ACC112 (cell line): ENCODE measurements around the gene PRKAR2B.
A peak's percentile ranks its signal among the peaks of the same experiment; 100 is the strongest.

Experiments
- H2AFZ ChIP-seq: fragments of 200-600 bp; sonication (generic); one replicate; pipeline ENCODE4 v1.6.0; 2017; ENCODE audit warnings: antibody characterized with exemption, low read length; ENCODE audit not compliant: unreplicated experiment
- H3K27ac ChIP-seq: fragments of 200-600 bp; sonication (generic); 2 replicates; pipeline ENCODE4 v1.5.1; 2014; ENCODE audit warnings: low read depth, mild to moderate bottlenecking, antibody characterized with exemption, low read length, moderate library complexity
- H3K27me3 ChIP-seq: fragments of 200-600 bp; sonication (generic); 2 replicates; pipeline ENCODE4 v1.6.1; 2014; ENCODE audit warnings: mild to moderate bottlenecking, antibody characterized with exemption, low read length, moderate library complexity, mixed read lengths; ENCODE audit not compliant: insufficient read depth
- H3K36me3 ChIP-seq: fragments of 200-600 bp; sonication (generic); 2 replicates; pipeline ENCODE4 v1.6.1; 2016; ENCODE audit warnings: mild to moderate bottlenecking, antibody characterized with exemption, low read length, moderate library complexity, mixed read lengths; ENCODE audit not compliant: insufficient read depth
- H3K4me1 ChIP-seq: fragments of 200-600 bp; sonication (generic); one replicate; pipeline ENCODE4 v1.6.1; 2016; ENCODE audit warnings: low read length, mixed read lengths; ENCODE audit not compliant: insufficient read depth, unreplicated experiment, control insufficient read depth
- H3K4me3 ChIP-seq: fragments of 200-600 bp; sonication (generic); 2 replicates; pipeline ENCODE4 v1.5.1; 2014; ENCODE audit warnings: mild to moderate bottlenecking, low read depth, low read length
- H3K79me2 ChIP-seq: fragments of 200-600 bp; sonication (generic); one replicate; pipeline ENCODE4 v1.6.0; 2016; ENCODE audit warnings: low read length; ENCODE audit not compliant: control insufficient read depth, unreplicated experiment, insufficient read depth

PRKAR2B gene

DNA sequence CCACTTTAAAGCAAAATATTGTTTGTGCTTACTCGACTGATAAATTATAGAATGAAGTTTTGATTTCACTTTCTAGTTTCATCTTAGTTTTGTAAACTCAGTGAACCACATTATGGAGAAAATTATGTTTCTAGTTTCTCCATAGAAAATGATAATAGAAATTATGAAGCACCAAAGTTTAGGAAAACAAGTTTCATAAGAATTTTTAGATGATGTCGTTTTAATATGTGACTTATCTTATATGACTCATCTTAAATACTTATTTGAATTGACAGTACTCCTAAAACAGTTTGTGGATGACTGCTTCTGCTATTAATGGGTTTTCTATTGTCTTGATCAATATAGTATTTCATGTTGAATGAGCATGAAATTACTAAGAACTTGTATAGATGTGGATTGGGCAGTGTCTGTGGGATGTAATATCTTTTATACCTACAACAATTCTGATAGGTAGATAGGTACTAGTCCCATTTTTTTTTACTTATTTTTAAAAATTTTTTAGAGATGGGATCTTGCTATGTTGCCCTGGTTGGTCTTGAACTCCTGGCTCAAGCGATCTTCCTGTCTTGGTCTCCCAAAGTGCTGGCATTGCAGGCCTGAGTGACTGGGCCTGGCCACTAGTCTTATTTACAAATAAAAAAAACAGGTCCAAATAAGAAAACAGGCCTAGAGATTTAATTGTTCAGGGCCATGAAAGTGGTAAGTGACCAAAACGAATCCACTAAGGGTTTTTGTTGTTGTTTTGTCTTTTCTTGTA is 127.9 kb downstream of the PRKAR2B start:
- Histone ChIP-seq H2AFZ (no peak overlapping the region), H3K4me1 (peaks cover 13% of the 10 kb centered on the region), H3K4me3 (no peak overlapping the region), H3K36me3 (no peaks in the 10 kb centered on the region), H3K27me3 (no peaks in the 10 kb centered on the region), H3K27ac (no peak overlapping the region), H3K79me2 (peaks cover 61% of the 10 kb centered on the region)

DNA sequence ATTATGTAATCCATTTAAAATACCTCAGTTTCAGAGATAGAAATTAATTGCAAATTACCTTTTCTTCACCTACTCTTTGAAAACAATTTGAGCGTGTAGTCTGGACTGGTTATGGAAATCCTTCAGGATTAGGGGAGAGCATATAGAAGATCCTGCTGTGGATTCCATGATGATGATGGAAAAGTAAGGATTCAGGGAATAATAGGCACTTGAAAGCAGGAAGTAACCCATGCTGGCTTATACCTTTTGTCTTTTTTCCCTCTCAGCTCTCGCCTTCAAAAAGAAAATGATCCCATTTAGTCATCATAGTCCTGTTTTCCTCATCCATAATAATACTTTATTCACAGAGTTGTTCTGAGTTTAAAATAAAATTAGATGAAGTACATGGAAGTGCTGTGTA is 128.7 kb downstream of the PRKAR2B start:
- Histone ChIP-seq H3K4me1 (peaks cover 13% of the 10 kb centered on the region), H3K27me3 (no peaks in the 10 kb centered on the region), H2AFZ (no peak overlapping the region), H3K27ac (no peak overlapping the region), H3K79me2 (peaks cover 66% of the 10 kb centered on the region), H3K36me3 (no peaks in the 10 kb centered on the region), H3K4me3 (no peak overlapping the region)

DNA sequence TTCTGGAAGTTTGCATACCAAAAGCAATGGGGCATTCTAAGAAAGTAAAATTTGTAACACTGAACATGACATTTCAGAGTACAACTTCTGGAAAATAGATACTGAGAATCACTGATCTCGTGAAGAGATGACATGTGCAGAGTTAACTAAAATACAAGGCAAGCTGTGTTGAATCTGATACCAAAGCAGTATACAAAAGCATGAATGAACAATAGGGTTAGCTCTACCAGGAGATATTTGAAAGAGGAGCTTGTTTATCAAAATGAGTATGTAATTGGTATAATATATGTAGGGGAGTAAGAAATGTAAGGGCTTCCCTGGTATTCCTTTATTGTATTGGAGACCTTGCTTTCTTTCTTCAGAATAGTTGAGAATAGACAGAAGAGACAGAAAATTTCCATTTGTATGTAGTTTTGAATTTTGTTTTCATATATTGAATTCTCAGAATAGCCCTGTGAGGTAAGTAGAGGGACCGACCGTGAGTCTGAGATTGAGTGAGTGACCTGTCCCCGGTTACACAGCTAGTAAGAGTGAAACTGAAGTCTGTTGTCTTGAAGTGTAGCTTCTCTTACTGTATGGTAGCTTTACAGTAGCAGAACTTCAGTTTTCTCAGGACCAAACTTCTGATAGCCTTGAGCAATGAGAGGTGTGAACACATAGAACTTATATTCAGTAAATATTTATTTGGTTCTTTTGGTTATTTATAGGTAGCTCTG is 129.3 kb downstream of the PRKAR2B start:
- H3K79me2 ChIP-seq: peaks cover 68% of the 10 kb centered on the region
- H3K27ac ChIP-seq: no peak overlapping the region
- H2AFZ ChIP-seq: no peak overlapping the region
- H3K36me3 ChIP-seq: no peaks in the 10 kb centered on the region
- no peak overlapping the region for H3K4me3 ChIP-seq
- H3K27me3 ChIP-seq: no peaks in the 10 kb centered on the region
- peaks cover 13% of the 10 kb centered on the region for H3K4me1 ChIP-seq

DNA sequence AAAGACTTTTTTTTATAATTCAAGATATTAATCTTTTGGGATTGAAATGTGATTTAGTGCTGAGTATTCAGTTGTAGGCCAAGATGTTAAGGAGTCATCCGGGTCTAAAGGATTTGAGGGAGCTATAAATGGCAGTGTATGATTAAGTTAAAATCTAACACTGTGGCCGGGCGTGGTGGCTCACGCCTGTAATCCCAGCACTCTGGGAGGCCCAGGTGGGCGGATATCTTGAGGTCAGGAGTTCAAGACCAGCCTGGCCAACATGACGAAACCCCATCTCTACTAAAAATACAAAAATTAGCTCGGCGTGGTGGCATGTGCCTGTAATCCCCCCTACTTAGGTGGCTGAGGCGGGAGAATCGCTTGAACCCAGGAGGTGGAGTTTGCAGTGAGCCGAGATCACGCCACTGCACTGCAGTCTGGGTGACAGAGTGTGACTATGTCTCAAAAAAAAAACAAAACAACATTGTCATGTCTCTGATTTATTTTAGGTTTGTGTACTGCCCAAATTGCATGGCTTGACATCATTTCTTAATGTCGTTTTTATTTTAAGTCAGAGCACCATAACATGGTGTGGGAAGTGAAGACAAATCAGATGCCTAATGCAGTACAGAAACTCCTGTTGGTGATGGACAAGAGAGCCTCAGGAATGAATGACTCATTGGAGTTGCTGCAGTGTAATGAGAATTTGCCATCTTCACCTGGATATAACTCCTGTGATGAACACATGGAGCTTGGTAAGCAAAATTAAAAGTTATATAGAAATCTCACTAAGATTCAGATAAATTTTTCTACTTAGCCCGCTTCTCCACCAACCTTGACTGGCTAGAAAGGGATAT is 135.0 kb downstream of the PRKAR2B start:
- Histone ChIP-seq H2AFZ (no peak overlapping the region), H3K4me3 (no peak overlapping the region), H3K4me1 (peaks cover 23% of the 10 kb centered on the region), H3K27me3 (no peaks in the 10 kb centered on the region), H3K27ac (peak overlapping the region; percentile 69), H3K79me2 (peaks cover 28% of the 10 kb centered on the region), H3K36me3 (peaks cover 11% of the 10 kb centered on the region)

DNA sequence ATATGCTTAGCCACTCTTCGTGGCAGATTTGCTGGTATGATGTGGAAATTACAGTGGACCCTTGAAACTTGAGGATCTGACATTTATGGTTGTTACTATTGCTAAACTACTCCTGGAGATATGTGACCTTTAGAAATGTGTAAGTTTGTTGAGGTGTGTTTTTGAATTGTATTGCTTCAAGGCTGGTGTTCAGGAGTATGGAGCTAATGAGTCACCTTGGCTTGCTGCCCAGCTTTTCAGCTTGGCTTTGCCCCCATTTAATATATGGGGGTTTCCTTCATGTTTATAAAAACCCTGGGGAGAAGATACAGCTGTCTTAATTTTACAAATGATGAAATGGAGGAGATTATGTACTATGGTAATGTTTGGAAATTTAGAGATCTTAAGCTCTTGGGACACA is 135.9 kb downstream of the PRKAR2B start:
- Histone ChIP-seq H3K79me2 (peaks cover 20% of the 10 kb centered on the region), H3K4me1 (peaks cover 24% of the 10 kb centered on the region), H2AFZ (no peak overlapping the region), H3K27ac (peak overlapping the region; percentile 69), H3K27me3 (no peaks in the 10 kb centered on the region), H3K36me3 (peaks cover 11% of the 10 kb centered on the region), H3K4me3 (no peak overlapping the region)

DNA sequence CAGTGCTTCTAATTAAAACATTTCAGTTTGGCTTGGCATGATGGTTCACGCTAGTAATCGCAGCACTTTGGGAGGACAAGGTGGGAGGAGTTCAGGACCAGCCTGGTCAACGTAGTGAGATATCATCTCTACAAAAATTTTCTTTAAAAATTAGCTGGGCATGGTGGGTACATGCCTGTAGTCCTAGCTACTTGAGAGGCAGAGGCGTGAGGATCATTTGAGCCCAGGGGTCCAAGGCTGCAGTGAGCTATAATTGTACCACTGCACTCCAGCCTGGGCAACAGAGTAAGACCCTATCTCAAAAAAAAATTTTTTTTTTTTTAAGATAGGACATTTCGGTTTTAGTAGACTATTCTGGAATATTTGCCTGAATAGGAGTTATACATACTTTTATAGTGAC is 136.7 kb downstream of the PRKAR2B start:
- peaks cover 11% of the 10 kb centered on the region for H3K36me3 ChIP-seq
- H3K4me1 ChIP-seq: peaks cover 29% of the 10 kb centered on the region
- H3K27me3 ChIP-seq: no peaks in the 10 kb centered on the region
- no peak overlapping the region for H2AFZ ChIP-seq
- H3K79me2 ChIP-seq: peaks cover 19% of the 10 kb centered on the region
- H3K27ac ChIP-seq: peak overlapping the region; percentile 69; the same call in 1 of the 2 replicates
- no peak overlapping the region for H3K4me3 ChIP-seq

DNA sequence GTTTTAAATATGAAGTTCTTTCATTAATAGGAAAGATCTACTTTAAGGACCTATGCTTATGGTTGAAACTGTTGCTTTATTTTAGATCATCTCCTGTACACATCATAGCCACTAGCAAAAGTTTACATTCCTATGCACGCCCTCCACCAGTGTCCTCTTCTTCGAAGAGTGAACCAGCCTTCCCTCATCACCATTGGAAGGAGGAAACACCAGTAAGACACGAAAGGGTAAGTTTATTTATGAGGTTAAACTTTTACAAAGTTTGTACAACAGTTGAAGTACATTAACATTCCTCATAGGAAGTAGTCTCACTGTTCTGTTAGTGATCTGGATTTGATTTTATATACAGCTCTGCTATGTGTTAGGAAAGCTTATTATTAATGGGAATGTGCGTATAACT is 141.2 kb downstream of the PRKAR2B start:
- Histone ChIP-seq H3K27ac (no peak overlapping the region), H3K4me1 (peaks cover 10% of the 10 kb centered on the region), H3K4me3 (no peak overlapping the region), H2AFZ (no peak overlapping the region), H3K79me2 (no peaks in the 10 kb centered on the region), H3K27me3 (no peaks in the 10 kb centered on the region), H3K36me3 (peaks cover 33% of the 10 kb centered on the region)

DNA sequence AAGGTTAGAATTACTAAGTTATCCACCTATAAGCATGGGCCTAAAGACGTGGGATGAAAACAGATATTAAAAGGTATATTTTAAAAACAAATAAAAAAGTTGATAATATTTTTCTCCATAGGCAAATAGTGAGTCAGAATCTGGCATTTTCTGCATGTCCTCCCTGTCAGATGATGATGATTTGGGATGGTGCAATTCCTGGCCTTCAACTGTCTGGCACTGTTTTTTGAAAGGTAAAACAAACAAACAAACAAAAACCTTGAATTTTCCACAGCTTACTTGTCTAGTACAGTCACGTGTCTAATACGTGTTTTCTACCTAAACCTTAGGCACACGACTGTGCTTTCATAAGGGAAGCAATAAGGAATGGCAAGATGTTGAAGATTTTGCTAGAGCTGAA is 141.7 kb downstream of the PRKAR2B start:
- Histone ChIP-seq H3K27me3 (no peaks in the 10 kb centered on the region), H3K79me2 (no peaks in the 10 kb centered on the region), H3K4me3 (no peak overlapping the region), H3K27ac (no peak overlapping the region), H3K4me1 (peaks cover 6% of the 10 kb centered on the region), H3K36me3 (peaks cover 33% of the 10 kb centered on the region), H2AFZ (no peak overlapping the region)

DNA sequence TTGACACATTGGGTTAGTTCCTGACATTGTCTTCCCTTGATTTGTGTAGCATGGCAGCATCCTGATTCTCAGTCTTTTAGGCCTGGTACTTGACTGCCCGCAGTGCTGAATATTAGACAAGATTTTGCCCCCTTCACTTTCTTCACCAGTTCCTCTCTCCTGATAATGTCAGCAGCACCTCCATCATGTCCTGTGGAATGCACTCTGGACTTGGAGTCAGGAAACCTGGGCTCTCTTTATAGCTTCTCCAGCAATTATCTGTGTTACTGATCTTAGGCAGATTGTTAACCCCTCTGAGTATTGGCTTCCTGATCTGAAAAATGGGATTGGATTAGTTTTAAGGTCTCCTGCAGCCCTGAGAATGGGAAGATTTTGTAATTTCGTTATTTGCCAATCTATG is 143.3 kb downstream of the PRKAR2B start:
- H3K27ac ChIP-seq: no peak overlapping the region
- H3K27me3 ChIP-seq: no peaks in the 10 kb centered on the region
- no peak overlapping the region for H2AFZ ChIP-seq
- no peak overlapping the region for H3K4me3 ChIP-seq
- H3K79me2 ChIP-seq: no peaks in the 10 kb centered on the region
- peaks cover 6% of the 10 kb centered on the region for H3K4me1 ChIP-seq
- peaks cover 32% of the 10 kb centered on the region for H3K36me3 ChIP-seq

DNA sequence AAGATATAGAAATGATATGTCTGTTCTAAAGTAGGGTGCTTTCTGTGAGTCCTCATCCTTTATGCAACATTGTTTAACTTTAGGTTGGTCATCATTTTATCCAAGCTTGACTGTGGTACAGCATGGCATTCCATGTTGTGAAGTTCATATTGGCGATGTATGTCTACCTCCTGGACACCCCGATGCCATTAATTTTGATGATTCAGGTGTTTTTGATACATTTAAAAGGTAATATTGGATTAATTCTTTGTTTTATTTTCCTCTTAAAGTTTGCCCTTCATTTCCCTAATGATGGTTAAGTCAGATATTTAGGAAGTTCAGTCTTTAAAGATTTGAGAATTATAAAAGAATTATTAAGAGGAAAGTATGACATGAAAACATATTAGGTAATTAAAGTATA is 145.6 kb downstream of the PRKAR2B start:
- H3K79me2 ChIP-seq: no peaks in the 10 kb centered on the region
- H2AFZ ChIP-seq: no peak overlapping the region
- peaks cover 6% of the 10 kb centered on the region for H3K4me1 ChIP-seq
- H3K27ac ChIP-seq: no peak overlapping the region
- peaks cover 27% of the 10 kb centered on the region for H3K36me3 ChIP-seq
- H3K4me3 ChIP-seq: no peak overlapping the region
- no peaks in the 10 kb centered on the region for H3K27me3 ChIP-seq
